Prostate gland (tissue), 2 donors: ENCODE data around the gene ARHGAP42.

Experiments
- CTCF ChIP-seq, 4 experiments: fragments of 200-600 bp in 2 of 4; fragments of 450-650 bp in 2 of 4; sonication (generic) in 2 of 4; IDR thresholded peaks; 1 replicate in 3 of 4; 2 replicates in 1 of 4; pipeline ENCODE4 v1.5.1; 2016 to 2019; ENCODE audit warnings: antibody characterized with exemption in 4 of 4, mild to moderate bottlenecking in 2 of 4, moderate library complexity in 2 of 4
- POLR2A ChIP-seq: fragments of 450-650 bp; IDR thresholded peaks from one replicate; pipeline ENCODE4 v1.6.1; 2016; ENCODE audit warnings: antibody characterized with exemption, mild to moderate bottlenecking

GRCh38 chr11:101034076-101034475 lies 347.0 kb downstream of the ARHGAP42 start:
- TF ChIP-seq CTCF (IDR thresholded peaks at IDR 0.05) (no peak), POLR2A (no peak)
